ENCODE data around the gene COQ10A. TPM values are rescaled to one million over a fixed set of nuclear protein-coding genes. Genes with fewer than 3 reads are reported as not detected.

Gene COQ10A
- total and polyA plus RNA-seq, 2 of the 13 experiments (the other 11 are each of a cell fraction or from before 2014, with no cell fraction given) = 21.0 to 37.3 TPM

DNA sequence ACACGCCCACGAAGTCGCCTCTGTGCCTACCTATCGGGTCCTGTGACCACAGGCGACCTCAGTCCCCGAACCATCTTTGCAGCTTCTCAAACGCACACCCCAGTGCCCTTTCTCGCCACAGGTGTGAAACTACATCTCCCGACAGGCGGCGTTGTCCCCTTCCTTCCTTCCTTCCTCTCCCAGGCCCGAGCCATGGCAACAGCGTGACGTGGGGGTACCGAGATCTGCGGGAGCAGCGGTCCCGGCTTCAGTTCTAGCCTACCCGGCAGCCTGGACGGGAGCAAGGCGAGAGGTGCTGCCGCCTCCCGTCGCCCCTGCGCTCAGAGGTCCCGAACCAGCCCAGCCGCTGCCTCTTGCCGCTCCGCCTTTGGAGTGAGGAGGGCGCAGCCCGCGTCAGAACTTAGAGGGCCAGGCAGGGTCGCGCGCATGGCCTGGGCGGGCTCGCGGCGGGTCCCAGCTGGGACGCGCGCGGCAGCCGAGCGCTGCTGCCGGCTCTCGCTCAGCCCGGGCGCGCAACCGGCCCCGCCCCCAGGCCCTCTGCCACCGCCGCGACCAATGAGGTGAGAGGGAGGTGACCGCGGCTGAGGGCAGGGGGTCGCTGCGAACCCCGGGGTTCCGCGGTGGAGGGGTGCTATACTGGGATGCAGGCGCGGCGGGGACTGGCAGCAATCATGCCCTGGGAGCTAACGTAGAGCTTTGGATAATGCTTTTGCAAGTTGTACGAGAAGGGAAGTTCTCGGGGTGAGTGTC, at the start of gene COQ10A (continued):
- TF ChIP-seq PRDM15 (CRISPR knock-in tag; IDR thresholded peaks at IDR 0.05) (no peak), SMAD1 (CRISPR knock-in tag; IDR thresholded peaks at IDR 0.05; ENCODE audit: borderline replicate concordance, low read depth) (peak; percentile 30; the same call in 1 of the 2 replicates), ZNF713 (CRISPR knock-in tag; IDR thresholded peaks at IDR 0.05) (peak; percentile 85; the same call in 1 of the 2 replicates), ZNF333 (CRISPR knock-in tag; IDR thresholded peaks at IDR 0.05; ENCODE audit: borderline replicate concordance) (0 out of 2 replicates have a peak, but pooled peaks have one; percentile 64), HMG20B (CRISPR knock-in tag; conservative IDR thresholded peaks at IDR 0.05) (no peak), ARNTL (CRISPR knock-in tag; IDR thresholded peaks at IDR 0.05) (0 out of 2 replicates have a peak, but pooled peaks have one; percentile 51), JDP2 (CRISPR knock-in tag; IDR thresholded peaks at IDR 0.05; ENCODE audit: borderline replicate concordance) (no peak), MIER3 (CRISPR knock-in tag; IDR thresholded peaks at IDR 0.05; ENCODE audit: borderline replicate concordance) (peak; percentile 72; the same call in 1 of the 2 replicates), PHB2 (IDR thresholded peaks at IDR 0.05; ENCODE audit: partially characterized antibody) (no peak), SRSF1 (optimal IDR thresholded peaks at IDR 0.05; ENCODE audit: low read depth, low read length) (no peak)
- TF ChIP-seq, protein P1, sequence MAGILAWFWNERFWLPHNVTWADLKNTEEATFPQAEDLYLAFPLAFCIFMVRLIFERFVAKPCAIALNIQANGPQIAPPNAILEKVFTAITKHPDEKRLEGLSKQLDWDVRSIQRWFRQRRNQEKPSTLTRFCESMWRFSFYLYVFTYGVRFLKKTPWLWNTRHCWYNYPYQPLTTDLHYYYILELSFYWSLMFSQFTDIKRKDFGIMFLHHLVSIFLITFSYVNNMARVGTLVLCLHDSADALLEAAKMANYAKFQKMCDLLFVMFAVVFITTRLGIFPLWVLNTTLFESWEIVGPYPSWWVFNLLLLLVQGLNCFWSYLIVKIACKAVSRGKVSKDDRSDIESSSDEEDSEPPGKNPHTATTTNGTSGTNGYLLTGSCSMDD (CRISPR knock-in tag; IDR thresholded peaks at IDR 0.05) = no peak

Measured in HepG2 (cell line).